Neural crest cell (in vitro differentiated cells): ENCODE data around the gene FRMD4A. TPM values are rescaled to one million over a fixed set of nuclear protein-coding genes. Genes with fewer than 3 reads are reported as not detected.

ENCODE experiments used
- DNase-seq: peaks from one replicate; pipeline ENCODE4 v3.0.0; 2021; ENCODE audit warnings: low read depth, mixed read lengths, low spot score
- H3K27ac Mint-ChIP-seq: one replicate; pipeline ENCODE4 v1.8.0; 2021; ENCODE audit warnings: mild to moderate bottlenecking, mixed read lengths; ENCODE audit not compliant: unreplicated experiment
- H3K27me3 Mint-ChIP-seq: 2 replicates; pipeline ENCODE4 v1.8.0; 2021; ENCODE audit warnings: low read depth, mild to moderate bottlenecking, mixed read lengths
- H3K36me3 Mint-ChIP-seq: 2 replicates; pipeline ENCODE4 v1.8.0; 2021; ENCODE audit warnings: low read depth, mild to moderate bottlenecking, mixed read lengths
- H3K4me1 Mint-ChIP-seq: 2 replicates; pipeline ENCODE4 v1.8.0; 2021; ENCODE audit warnings: mixed read lengths
- H3K4me3 Mint-ChIP-seq: one replicate; pipeline ENCODE4 v1.8.0; 2021; ENCODE audit warnings: mild to moderate bottlenecking, mixed read lengths
- H3K9me3 Mint-ChIP-seq: 2 replicates; pipeline ENCODE4 v1.8.0; 2021; ENCODE audit warnings: mixed read lengths
- total RNA-seq: library from RNA; stranded (reverse); gene quantifications from 2 replicates; pipeline ENCODE4 v1.2.1, GENCODE V29; 2021
- TF ChIP-seq, protein P1 (sequence below): fragments of 200-600 bp; sonication (generic); conservative IDR thresholded peaks from 2 replicates; pipeline ENCODE4 v1.5.0; 2021; ENCODE audit warnings: antibody characterized with exemption, mild to moderate bottlenecking

The FRMD4A gene
- total RNA-seq, 1 donor from 2014 or later = 65.3 TPM

GRCh38 chr10:13701157-13701919 lies 629.4 kb downstream of the FRMD4A start:
- DNase-seq = no peak
- peak overlapping the region; percentile 10 for H3K4me3 Mint-ChIP-seq
- no peak overlapping the region for H3K27ac Mint-ChIP-seq
- peaks cover 27% of the 10 kb centered on the region for H3K27me3 Mint-ChIP-seq
- H3K4me1 Mint-ChIP-seq = peaks cover 55% of the 10 kb centered on the region
- TF ChIP-seq, protein P1, sequence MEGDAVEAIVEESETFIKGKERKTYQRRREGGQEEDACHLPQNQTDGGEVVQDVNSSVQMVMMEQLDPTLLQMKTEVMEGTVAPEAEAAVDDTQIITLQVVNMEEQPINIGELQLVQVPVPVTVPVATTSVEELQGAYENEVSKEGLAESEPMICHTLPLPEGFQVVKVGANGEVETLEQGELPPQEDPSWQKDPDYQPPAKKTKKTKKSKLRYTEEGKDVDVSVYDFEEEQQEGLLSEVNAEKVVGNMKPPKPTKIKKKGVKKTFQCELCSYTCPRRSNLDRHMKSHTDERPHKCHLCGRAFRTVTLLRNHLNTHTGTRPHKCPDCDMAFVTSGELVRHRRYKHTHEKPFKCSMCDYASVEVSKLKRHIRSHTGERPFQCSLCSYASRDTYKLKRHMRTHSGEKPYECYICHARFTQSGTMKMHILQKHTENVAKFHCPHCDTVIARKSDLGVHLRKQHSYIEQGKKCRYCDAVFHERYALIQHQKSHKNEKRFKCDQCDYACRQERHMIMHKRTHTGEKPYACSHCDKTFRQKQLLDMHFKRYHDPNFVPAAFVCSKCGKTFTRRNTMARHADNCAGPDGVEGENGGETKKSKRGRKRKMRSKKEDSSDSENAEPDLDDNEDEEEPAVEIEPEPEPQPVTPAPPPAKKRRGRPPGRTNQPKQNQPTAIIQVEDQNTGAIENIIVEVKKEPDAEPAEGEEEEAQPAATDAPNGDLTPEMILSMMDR = no peak
- H3K36me3 Mint-ChIP-seq = peaks cover 37% of the 10 kb centered on the region
- H3K9me3 Mint-ChIP-seq = no peaks in the 10 kb centered on the region

- peaks cover 43% of the 10 kb centered on the region for H3K36me3 Mint-ChIP-seq
- peaks cover 21% of the 10 kb centered on the region for H3K27me3 Mint-ChIP-seq
- no peaks in the 10 kb centered on the region for H3K9me3 Mint-ChIP-seq
- TF ChIP-seq, protein P1 = no peak
- no peak for DNase-seq
- H3K4me3 Mint-ChIP-seq = peak overlapping the region; percentile 57
- H3K4me1 Mint-ChIP-seq = peaks cover 48% of the 10 kb centered on the region
- no peak overlapping the region for H3K27ac Mint-ChIP-seq
These were observed 630.1 kb downstream of the FRMD4A start for GRCh38 chr10:13700473-13701144.

GRCh38 chr10:13699216-13699615 lies 631.5 kb downstream of the FRMD4A start:
- no peak for DNase-seq
- no peaks in the 10 kb centered on the region for H3K9me3 Mint-ChIP-seq
- H3K4me3 Mint-ChIP-seq = no peak overlapping the region
- H3K4me1 Mint-ChIP-seq = peaks cover 35% of the 10 kb centered on the region
- H3K36me3 Mint-ChIP-seq = peaks cover 42% of the 10 kb centered on the region
- TF ChIP-seq, protein P1 = no peak
- H3K27me3 Mint-ChIP-seq = peaks cover 9% of the 10 kb centered on the region
- peak overlapping the region; percentile 81 for H3K27ac Mint-ChIP-seq

- DNase-seq = no peak
- TF ChIP-seq, protein P1 = no peak
- Mint-ChIP-seq H3K4me3 (no peak overlapping the region), H3K9me3 (no peaks in the 10 kb centered on the region), H3K27ac (no peak overlapping the region), H3K4me1 (peaks cover 27% of the 10 kb centered on the region), H3K36me3 (peaks cover 42% of the 10 kb centered on the region), H3K27me3 (peaks cover 3% of the 10 kb centered on the region)
These were observed 632.5 kb downstream of the FRMD4A start for GRCh38 chr10:13698217-13698616.

DNA sequence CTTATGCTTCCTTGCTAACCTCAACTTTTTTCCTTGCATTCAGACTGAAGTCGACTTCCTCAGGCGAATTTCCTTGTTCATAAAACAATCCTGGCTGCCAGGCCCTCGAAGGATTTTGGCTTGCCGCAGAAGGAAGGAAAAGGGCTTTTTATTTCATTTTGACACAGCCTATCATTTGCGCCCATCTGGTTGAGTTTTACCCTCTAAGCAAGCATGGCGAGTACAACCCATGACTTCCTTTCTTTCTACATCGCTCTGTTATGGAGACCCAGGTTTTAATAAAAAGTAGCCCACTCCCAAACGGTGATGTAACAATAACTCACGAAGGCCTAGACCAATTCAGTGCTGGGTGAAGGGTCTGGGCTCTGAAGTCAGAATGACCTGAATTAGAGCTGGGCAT lies 634.7 kb downstream of the FRMD4A start:
- no peak overlapping the region for H3K4me3 Mint-ChIP-seq
- DNase-seq = no peak
- peaks cover 47% of the 10 kb centered on the region for H3K36me3 Mint-ChIP-seq
- H3K9me3 Mint-ChIP-seq = no peaks in the 10 kb centered on the region
- peak overlapping the region; percentile 87 for H3K27ac Mint-ChIP-seq
- H3K4me1 Mint-ChIP-seq = peaks cover 11% of the 10 kb centered on the region
- H3K27me3 Mint-ChIP-seq = no peaks in the 10 kb centered on the region
- TF ChIP-seq, protein P1 = no peak
